K562 (cell line): Measurements from ENCODE around the gene AWAT1.

Experiments
- ATF7 ChIP-seq: fragments of 450-650 bp; IDR thresholded peaks from 2 replicates; pipeline ENCODE4 v1.7.1; 2014; ENCODE audit warnings: mild to moderate bottlenecking, moderate library complexity
- BRF2 ChIP-seq: IDR thresholded peaks from 3 replicates; pipeline ENCODE4 v1.6.1; 2011; ENCODE audit warnings: borderline replicate concordance, mild to moderate bottlenecking; ENCODE audit not compliant: insufficient read length, insufficient read depth
- CEBPB ChIP-seq: fragments of 450-650 bp; IDR thresholded peaks from 2 replicates; pipeline ENCODE4 v1.6.1; 2016; ENCODE audit warnings: missing genetic modification characterization, missing compliant biosample characterization
- CTCF ChIP-seq, 3 experiments: IDR thresholded peaks in 2 of 3; conservative IDR thresholded peaks in 1 of 3; 2 replicates each; pipeline ENCODE4 v1.5.1; 2011 to 2012; ENCODE audit warnings: low read length in 3 of 3, mild to moderate bottlenecking in 3 of 3, control low read depth in 2 of 3, improper control_type of control experiment in 1 of 3, inconsistent platforms in 1 of 3, low read depth in 1 of 3, mixed read lengths in 1 of 3, moderate library complexity in 1 of 3; ENCODE audit not compliant: insufficient read depth in 2 of 3
- EP300 ChIP-seq: IDR thresholded peaks from 2 replicates; pipeline ENCODE4 v1.6.1; 2012; ENCODE audit warnings: low read length, improper control_type of control experiment
- GATAD2B ChIP-seq: fragments of 450-650 bp; IDR thresholded peaks from 2 replicates; pipeline ENCODE4 v1.6.1; 2017; ENCODE audit warnings: mild to moderate bottlenecking, borderline replicate concordance
- PHF8 ChIP-seq: fragments of 200-600 bp; sonication (generic); IDR thresholded peaks from 2 replicates; pipeline ENCODE4 v1.6.1; 2012; ENCODE audit warnings: mixed run types, mild to moderate bottlenecking, inconsistent platforms, low read length, moderate library complexity, borderline replicate concordance
- TF ChIP-seq, protein P1 (sequence below): sonication (generic); formaldehyde crosslinking; IDR thresholded peaks from 2 replicates; pipeline ENCODE4 v1.8.0; 2022; ENCODE audit warnings: mild to moderate bottlenecking, missing genetic modification reagents, borderline replicate concordance

DNA sequence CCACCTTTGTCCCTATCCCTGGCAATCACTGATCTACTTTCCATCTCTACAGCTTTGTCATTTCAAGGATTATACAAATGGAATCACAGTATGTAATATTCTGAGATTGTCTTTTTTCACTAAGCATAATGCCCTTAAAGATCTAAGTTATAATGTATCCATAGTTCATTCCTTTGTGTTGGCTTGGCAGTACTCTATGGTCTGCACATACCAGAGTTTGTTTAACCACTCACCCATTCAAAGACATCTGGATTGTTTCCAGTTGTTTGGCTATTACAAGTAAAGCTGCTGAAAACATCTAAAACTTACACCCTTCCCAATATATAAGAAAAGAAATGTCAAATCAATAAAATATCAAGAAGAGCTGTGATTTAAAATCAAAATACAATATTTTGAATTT is 26.0 kb upstream of the AWAT1 start:
- no peak for TF ChIP-seq EP300
- no peak for TF ChIP-seq GATAD2B
- TF ChIP-seq ATF7, result no peak
- no peak for TF ChIP-seq CTCF (IDR thresholded peaks at IDR 0.05 in 2 of 3, conservative IDR thresholded peaks at IDR 0.05 in 1 of 3; ENCODE audit: insufficient read depth in 2 of 3, low read depth in 1 of 3, low read length in 3 of 3)
- TF ChIP-seq, protein P1, sequence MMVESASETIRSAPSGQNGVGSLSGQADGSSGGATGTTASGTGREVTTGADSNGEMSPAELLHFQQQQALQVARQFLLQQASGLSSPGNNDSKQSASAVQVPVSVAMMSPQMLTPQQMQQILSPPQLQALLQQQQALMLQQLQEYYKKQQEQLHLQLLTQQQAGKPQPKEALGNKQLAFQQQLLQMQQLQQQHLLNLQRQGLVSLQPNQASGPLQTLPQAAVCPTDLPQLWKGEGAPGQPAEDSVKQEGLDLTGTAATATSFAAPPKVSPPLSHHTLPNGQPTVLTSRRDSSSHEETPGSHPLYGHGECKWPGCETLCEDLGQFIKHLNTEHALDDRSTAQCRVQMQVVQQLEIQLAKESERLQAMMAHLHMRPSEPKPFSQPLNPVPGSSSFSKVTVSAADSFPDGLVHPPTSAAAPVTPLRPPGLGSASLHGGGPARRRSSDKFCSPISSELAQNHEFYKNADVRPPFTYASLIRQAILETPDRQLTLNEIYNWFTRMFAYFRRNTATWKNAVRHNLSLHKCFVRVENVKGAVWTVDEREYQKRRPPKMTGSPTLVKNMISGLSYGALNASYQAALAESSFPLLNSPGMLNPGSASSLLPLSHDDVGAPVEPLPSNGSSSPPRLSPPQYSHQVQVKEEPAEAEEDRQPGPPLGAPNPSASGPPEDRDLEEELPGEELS, result no peak
- TF ChIP-seq CEBPB (tag), result no peak
- no peak for TF ChIP-seq PHF8
- no peak for TF ChIP-seq BRF2
